Endothelial cell of hepatic sinusoid (primary cell): ENCODE measurements around the gene OLA1.

Source experiments
- in situ Hi-C: cut with HindIII; loops from 2 replicates; pipeline ENCODE4 v1.10.0; 2017; ENCODE audit warnings: low sequenced_read_pairs

Gene OLA1

GRCh38 chr2:174227748-174228147 lies 20.6 kb downstream of the OLA1 start:
- in situ Hi-C loops = no loop called here

- in situ Hi-C loops = no loop called here
These were observed 23.6 kb downstream of the OLA1 start for GRCh38 chr2:174224665-174225288.

GRCh38 chr2:174224125-174224524 lies 24.2 kb downstream of the OLA1 start:
- in situ Hi-C loops = no loop called here

- in situ Hi-C loops = no loop called here
These were observed 24.9 kb downstream of the OLA1 start for GRCh38 chr2:174223388-174223787.

- in situ Hi-C loops = no loop called here
These were observed 26.2 kb downstream of the OLA1 start for GRCh38 chr2:174222154-174222553.

GRCh38 chr2:174219321-174219720 lies 29.0 kb downstream of the OLA1 start:
- in situ Hi-C loops = loop anchor here (5.0 kb wide), 1 partner anchor 83 kb away; no protein-coding TSS in a partner anchor

GRCh38 chr2:174218773-174219172 lies 29.6 kb downstream of the OLA1 start:
- in situ Hi-C loops = loop anchor here (5.0 kb wide), 1 partner anchor 84 kb away; no protein-coding TSS in a partner anchor

GRCh38 chr2:174217869-174218268 lies 30.5 kb downstream of the OLA1 start:
- in situ Hi-C loops = loop anchor here (5.0 kb wide), 1 partner anchor 84 kb away; no protein-coding TSS in a partner anchor

- in situ Hi-C loops = no loop called here
These were observed 36.4 kb downstream of the OLA1 start for GRCh38 chr2:174211954-174212353.

- in situ Hi-C loops = no loop called here
These were observed 37.5 kb downstream of the OLA1 start for GRCh38 chr2:174210862-174211261.

GRCh38 chr2:174209325-174209724 lies 39.0 kb downstream of the OLA1 start:
- in situ Hi-C loops = no loop called here

GRCh38 chr2:174208026-174208425 lies 40.3 kb downstream of the OLA1 start:
- in situ Hi-C loops = no loop called here

GRCh38 chr2:174205562-174205961 lies 42.8 kb downstream of the OLA1 start:
- in situ Hi-C loops = no loop called here

GRCh38 chr2:174202188-174202587 lies 46.1 kb downstream of the OLA1 start:
- in situ Hi-C loops = no loop called here

GRCh38 chr2:174198846-174199564 lies 49.3 kb downstream of the OLA1 start:
- in situ Hi-C loops = loop anchor here (5.0 kb wide), 1 partner anchor 43 kb away; no protein-coding TSS in a partner anchor

GRCh38 chr2:174195253-174195652 lies 53.1 kb downstream of the OLA1 start:
- in situ Hi-C loops = loop anchor here (5.0 kb wide), 1 partner anchor 47 kb away; no protein-coding TSS in a partner anchor

GRCh38 chr2:174193737-174194136 lies 54.6 kb downstream of the OLA1 start:
- in situ Hi-C loops = no loop called here

- in situ Hi-C loops = no loop called here
These were observed 55.7 kb downstream of the OLA1 start for GRCh38 chr2:174192664-174193063.

GRCh38 chr2:174191342-174192074 lies 56.8 kb downstream of the OLA1 start:
- in situ Hi-C loops = no loop called here

- in situ Hi-C loops = no loop called here
These were observed 63.4 kb downstream of the OLA1 start for GRCh38 chr2:174184915-174185314.

- in situ Hi-C loops = no loop called here
These were observed 63.8 kb downstream of the OLA1 start for GRCh38 chr2:174184504-174184903.

- in situ Hi-C loops = no loop called here
These were observed 65.3 kb downstream of the OLA1 start for GRCh38 chr2:174183076-174183475.
